ENCODE data around the gene DHTKD1.
"Not testable (repeated sequence)": the region's sequence is repeated elsewhere in the genome, so short reads cannot be mapped to it uniquely, and the experiment has no call there.

The DHTKD1 gene

DNA sequence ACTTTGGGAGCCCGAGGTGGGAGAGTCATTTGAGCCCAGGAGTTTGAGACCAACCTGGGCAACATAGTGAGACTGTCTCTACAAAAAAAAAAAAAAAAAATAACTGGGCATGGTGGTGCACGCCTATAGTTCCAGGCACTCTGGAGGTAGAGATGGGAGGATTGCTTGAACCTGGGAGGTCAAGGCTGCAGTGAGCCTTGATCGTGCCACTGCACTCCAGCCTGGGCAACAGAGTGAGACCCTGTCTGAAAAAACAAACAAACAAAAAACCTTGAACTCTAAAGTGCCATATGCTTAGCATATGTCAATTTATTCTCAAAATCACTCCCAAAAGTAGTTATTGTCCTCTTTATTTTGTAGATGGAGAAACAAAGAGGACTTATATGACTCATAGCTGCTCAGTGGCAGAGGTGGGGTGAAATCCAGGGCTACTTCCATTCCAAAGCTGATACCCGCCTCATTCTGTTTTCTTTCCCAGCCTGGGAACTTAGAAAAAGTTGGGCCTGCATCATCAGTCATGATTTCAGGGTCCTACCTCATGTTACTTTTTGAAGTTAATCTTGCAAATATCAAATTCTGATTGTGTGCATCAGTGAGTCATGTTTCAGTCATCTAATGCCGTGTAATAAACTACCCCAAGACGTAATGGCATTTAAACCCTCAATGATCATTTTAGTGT lies 13.3 kb downstream of the DHTKD1 start:
- no peak for DNase-seq (ENCODE audit: low spot score in 2 of 2)
- Histone ChIP-seq H3K4me3 (no peak overlapping the region), H3K4me1 (no peaks in the 10 kb centered on the region), H3K9me3 (no peaks in the 10 kb centered on the region), H3K27me3 (ENCODE audit: low read depth) (no peaks in the 10 kb centered on the region), H3K36me3 (replicated peaks) (peaks cover 47% of the 10 kb centered on the region)
- in situ Hi-C loops (cut with MboI; ENCODE audit: low sequenced_read_pairs) = no loop called here

DNA sequence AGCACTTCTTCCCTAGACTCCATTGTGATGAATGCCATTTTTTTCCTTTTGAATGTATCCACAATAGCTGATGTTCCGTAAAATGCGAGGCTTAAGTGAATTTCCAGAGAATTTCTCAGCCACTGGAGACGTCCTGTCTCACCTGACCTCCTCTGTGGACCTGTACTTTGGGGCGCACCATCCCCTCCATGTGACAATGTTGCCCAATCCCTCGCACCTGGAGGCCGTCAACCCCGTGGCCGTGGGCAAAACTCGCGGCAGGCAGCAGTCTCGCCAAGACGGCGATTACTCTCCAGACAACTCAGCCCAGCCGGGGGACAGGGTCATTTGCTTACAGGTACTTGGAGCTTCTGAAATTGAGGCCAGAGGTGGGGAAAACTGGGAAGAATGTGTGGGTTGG lies 20.2 kb downstream of the DHTKD1 start:
- DNase-seq (ENCODE audit: low spot score in 2 of 2) = no peak
- no peaks in the 10 kb centered on the region for H3K4me1 ChIP-seq
- H3K9me3 ChIP-seq = no peaks in the 10 kb centered on the region
- no peaks in the 10 kb centered on the region for H3K27me3 ChIP-seq (ENCODE audit: low read depth)
- in situ Hi-C loops (cut with MboI; ENCODE audit: low sequenced_read_pairs) = no loop called here
- H3K4me3 ChIP-seq = no peak overlapping the region
- peaks cover 90% of the 10 kb centered on the region for H3K36me3 ChIP-seq (replicated peaks)

DNA sequence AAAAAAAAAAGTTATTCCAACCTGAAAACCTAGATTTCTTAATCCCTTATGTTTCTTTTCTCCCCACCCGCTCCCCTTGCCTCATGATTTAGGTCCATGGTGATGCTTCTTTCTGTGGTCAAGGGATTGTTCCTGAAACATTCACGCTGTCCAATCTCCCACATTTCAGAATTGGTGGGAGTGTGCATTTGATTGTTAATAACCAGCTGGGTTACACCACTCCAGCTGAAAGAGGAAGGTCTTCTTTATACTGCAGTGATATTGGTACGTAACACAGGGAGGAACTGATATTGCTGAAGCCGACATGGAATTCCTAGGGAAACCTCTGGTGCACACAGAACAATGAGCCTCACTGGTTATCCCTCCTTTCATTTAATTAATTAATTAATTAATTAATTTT lies 22.7 kb downstream of the DHTKD1 start:
- Histone ChIP-seq H3K27me3 (ENCODE audit: low read depth) (no peaks in the 10 kb centered on the region), H3K36me3 (replicated peaks) (peaks cover 89% of the 10 kb centered on the region)
- in situ Hi-C loops (cut with MboI; ENCODE audit: low sequenced_read_pairs) = no loop called here

DNA sequence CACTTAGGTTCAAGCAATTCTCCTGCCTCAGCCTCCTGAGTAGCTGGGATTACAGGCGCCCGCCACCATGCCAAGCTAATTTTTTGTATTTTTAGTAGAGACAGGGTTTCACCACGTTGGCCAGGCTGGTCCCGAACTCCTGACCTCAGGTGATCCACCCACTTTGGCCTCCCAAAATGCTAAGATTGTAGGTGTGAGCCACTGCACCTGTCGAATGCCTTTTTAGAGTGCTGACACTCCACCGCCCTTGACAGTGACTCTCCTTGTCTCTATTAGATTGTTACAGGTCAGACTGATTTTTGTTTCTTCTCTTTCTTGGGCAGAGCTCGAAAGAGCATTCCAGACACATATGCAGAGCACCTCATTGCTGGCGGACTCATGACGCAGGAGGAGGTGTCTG lies 28.6 kb downstream of the DHTKD1 start:
- H3K4me3 ChIP-seq; in situ Hi-C loops (cut with MboI; ENCODE audit: low sequenced_read_pairs); H3K27me3 ChIP-seq (ENCODE audit: low read depth); H3K9me3 ChIP-seq; DNase-seq (ENCODE audit: low spot score in 2 of 2); H3K4me1 ChIP-seq: not testable (repeated sequence)
- peaks cover 73% of the 10 kb centered on the region for H3K36me3 ChIP-seq (replicated peaks)

More for the DNA sequence above, 22.7 kb downstream of the DHTKD1 start:
- no peaks in the 10 kb centered on the region for H3K4me1 ChIP-seq
- H3K4me3 ChIP-seq = no peak overlapping the region
- H3K9me3 ChIP-seq = no peaks in the 10 kb centered on the region
- DNase-seq (ENCODE audit: low spot score in 2 of 2) = no peak

DNA sequence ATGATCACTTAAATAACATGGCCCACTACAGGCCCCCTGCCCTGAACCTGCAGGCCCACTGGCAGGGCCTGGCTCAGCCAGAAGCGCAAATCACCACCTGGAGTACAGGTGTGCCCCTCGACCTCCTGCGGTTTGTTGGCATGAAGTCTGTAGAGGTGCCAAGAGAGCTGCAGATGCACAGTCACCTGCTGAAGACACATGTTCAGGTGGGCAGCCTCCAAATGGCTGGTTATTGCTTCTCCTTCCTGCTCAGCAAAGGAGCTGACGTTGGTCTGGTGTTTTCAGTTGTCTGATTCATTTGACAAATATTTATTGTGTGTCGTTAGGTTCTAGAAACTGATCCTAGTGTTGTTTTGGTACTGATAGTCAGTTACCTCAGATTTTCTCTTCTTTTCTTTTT lies 29.0 kb downstream of the DHTKD1 start:
- no peak for DNase-seq (ENCODE audit: low spot score in 2 of 2)
- H3K9me3 ChIP-seq = no peaks in the 10 kb centered on the region
- in situ Hi-C loops (cut with MboI; ENCODE audit: low sequenced_read_pairs) = no loop called here
- peaks cover 73% of the 10 kb centered on the region for H3K36me3 ChIP-seq (replicated peaks)
- H3K4me3 ChIP-seq = no peak overlapping the region
- H3K4me1 ChIP-seq = no peaks in the 10 kb centered on the region
- H3K27me3 ChIP-seq (ENCODE audit: low read depth) = no peaks in the 10 kb centered on the region

DNA sequence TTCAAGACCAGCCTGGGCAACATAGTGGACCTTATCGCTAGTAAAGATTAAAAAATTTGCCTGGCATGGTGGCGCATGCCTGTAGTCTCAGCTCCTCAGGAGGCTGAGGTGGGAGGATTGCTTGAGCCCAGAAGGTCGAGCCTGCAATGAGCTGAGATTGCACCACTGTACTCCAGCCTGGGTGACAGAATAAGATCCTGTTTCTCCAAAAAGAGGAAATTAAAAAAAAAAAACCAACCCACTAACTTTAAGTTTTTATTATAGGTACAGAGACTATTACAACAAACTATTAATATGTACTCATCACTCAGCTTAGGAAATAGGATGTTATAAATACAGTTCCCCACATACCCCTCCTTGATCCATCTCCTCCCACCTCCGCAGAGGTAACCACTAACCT lies 30.2 kb downstream of the DHTKD1 start:
- Histone ChIP-seq H3K4me3 (no peak overlapping the region), H3K27me3 (ENCODE audit: low read depth) (no peaks in the 10 kb centered on the region), H3K9me3 (no peaks in the 10 kb centered on the region), H3K36me3 (replicated peaks) (peaks cover 76% of the 10 kb centered on the region), H3K4me1 (no peaks in the 10 kb centered on the region)
- in situ Hi-C loops (cut with MboI; ENCODE audit: low sequenced_read_pairs) = no loop called here
- DNase-seq (ENCODE audit: low spot score in 2 of 2) = no peak

DNA sequence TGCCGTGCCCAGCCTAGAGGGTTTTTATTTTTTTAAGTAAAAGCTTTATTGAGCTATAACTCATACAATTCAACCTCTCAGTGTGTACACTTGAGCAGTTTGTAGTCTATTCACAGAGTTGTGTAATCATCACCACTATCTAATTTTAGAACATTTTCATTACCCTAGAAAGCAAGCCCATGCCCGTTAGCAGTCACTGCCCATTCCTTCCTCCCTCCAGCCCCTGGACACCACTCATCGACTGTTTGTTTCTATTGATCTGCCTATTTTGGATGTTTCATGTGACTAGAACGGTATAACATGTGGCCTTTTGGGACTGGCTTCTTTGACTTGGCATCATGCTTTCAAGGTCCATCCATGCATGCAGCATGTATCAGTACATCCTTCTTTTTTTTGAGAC lies 35.0 kb downstream of the DHTKD1 start:
- Histone ChIP-seq H3K36me3 (replicated peaks) (peaks cover 83% of the 10 kb centered on the region), H3K4me3 (no peak overlapping the region), H3K9me3 (no peaks in the 10 kb centered on the region), H3K27me3 (ENCODE audit: low read depth) (no peaks in the 10 kb centered on the region), H3K4me1 (no peaks in the 10 kb centered on the region)
- in situ Hi-C loops (cut with MboI; ENCODE audit: low sequenced_read_pairs) = no loop called here
- no peak for DNase-seq (ENCODE audit: low spot score in 2 of 2)

DNA sequence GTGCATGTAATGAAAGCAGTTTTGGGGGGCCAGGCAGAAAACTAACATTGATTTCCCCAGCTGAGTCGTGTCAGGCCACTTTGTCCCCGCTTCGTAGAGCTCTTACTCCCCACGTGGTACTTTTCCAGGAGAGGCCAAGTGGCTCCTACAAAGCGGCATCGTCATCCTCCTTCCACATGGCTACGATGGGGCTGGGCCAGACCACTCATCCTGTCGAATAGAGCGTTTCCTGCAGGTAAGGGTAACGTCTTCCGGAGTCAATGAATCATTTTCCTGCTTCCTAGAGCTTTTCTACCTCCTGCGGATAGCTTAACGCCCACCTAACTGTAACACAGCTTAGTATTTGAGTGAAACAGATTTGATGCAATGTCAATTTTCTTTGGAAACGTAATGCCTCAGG lies 39.0 kb downstream of the DHTKD1 start:
- Histone ChIP-seq H3K4me1 (no peaks in the 10 kb centered on the region), H3K4me3 (no peak overlapping the region), H3K9me3 (no peaks in the 10 kb centered on the region), H3K36me3 (replicated peaks) (peaks cover 86% of the 10 kb centered on the region), H3K27me3 (ENCODE audit: low read depth) (no peaks in the 10 kb centered on the region)
- in situ Hi-C loops (cut with MboI; ENCODE audit: low sequenced_read_pairs) = no loop called here
- no peak for DNase-seq (ENCODE audit: low spot score in 2 of 2)

DNA sequence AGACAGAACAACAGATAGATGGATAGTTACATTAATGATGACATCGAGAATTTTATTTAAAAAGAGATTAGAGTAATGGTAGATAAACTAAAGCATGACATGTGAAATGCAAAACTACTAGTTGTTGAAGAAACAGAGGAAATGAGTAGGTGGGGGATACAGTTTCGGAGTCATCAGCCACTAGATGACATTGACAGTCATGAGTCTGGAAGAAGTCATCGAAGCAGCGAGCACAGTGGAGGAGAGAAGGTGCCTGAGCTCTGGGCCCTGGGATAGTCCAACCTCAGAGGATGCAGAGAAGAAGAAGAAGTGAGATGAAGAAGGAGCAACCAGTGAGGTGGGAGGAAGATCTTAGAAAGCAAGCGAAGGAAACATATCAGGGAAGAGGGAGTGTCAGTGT lies 40.5 kb downstream of the DHTKD1 start:
- no peak for DNase-seq (ENCODE audit: low spot score in 2 of 2)
- Histone ChIP-seq H3K4me1 (no peaks in the 10 kb centered on the region), H3K4me3 (no peak overlapping the region), H3K36me3 (replicated peaks) (peaks cover 85% of the 10 kb centered on the region), H3K27me3 (ENCODE audit: low read depth) (no peaks in the 10 kb centered on the region), H3K9me3 (no peaks in the 10 kb centered on the region)
- in situ Hi-C loops (cut with MboI; ENCODE audit: low sequenced_read_pairs) = no loop called here

DNA sequence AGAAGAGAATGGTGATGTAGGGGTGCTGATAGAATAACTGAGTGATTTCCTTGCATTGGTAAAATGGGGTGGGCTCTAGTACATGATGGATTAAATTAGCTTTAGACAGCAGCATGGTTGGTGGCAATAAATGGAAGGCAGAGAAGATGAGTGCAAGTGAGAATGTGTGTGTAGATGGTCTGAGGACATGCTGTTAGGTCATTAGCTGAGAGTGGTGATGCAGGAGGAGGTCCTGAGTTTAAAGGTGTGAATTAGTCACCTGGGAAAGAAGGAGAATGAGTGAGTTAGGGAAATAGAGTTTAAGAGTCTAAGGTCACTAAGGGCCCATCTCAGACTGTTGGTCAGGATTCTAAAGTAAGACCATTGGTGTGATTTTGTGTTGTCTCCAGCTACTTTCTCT lies 42.8 kb downstream of the DHTKD1 start:
- peaks cover 74% of the 10 kb centered on the region for H3K36me3 ChIP-seq (replicated peaks)
- no peak overlapping the region for H3K4me3 ChIP-seq
- no peaks in the 10 kb centered on the region for H3K27me3 ChIP-seq (ENCODE audit: low read depth)
- H3K9me3 ChIP-seq = no peaks in the 10 kb centered on the region
- in situ Hi-C loops (cut with MboI; ENCODE audit: low sequenced_read_pairs) = no loop called here
- H3K4me1 ChIP-seq = no peaks in the 10 kb centered on the region
- DNase-seq (ENCODE audit: low spot score in 2 of 2) = no peak

DNA sequence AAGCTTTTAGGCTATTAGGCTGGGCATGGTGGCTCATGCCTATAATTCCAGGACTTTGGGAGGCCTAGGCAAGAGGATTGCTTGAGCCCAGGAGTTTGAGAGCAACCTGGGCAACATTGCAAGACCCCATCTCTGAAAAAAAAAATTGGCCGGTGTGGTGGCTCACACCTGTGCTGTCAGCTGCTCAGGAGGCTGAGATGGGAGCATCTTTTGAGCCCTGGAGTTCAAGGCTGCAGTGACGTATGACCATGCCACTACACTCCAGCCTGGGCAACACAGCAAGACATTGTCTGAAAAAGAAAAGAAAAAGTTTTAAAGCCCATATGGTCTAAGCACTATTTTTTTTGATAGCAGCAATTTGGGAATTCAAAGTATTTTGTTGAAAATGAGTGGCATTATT lies 44.9 kb downstream of the DHTKD1 start:
- in situ Hi-C loops (cut with MboI; ENCODE audit: low sequenced_read_pairs) = no loop called here
- Histone ChIP-seq H3K27me3 (ENCODE audit: low read depth) (no peaks in the 10 kb centered on the region), H3K4me1 (no peaks in the 10 kb centered on the region), H3K4me3 (no peak overlapping the region), H3K9me3 (no peaks in the 10 kb centered on the region), H3K36me3 (replicated peaks) (peaks cover 64% of the 10 kb centered on the region)
- no peak for DNase-seq (ENCODE audit: low spot score in 2 of 2)

DNA sequence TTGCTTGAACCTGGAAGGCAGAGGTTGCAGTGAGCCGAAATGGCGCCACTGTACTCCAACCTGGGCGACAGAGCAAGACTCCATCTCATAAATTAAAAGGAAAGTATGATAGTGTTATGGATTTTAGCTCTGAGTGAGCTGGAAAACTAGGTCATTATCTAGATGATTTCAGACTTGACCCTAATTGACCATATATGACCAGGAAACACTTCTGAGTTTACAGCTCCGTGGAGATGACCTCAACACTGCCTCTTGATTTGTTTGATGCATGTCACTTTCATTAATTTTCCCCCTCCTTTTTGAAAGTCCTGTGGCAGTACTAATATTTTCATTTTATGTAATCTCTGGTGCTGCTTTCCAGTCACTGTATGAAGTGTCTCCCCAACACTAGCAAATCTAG lies 52.9 kb downstream of the DHTKD1 start:
- peaks cover 43% of the 10 kb centered on the region for H3K36me3 ChIP-seq (replicated peaks)
- no peaks in the 10 kb centered on the region for H3K4me1 ChIP-seq
- H3K4me3 ChIP-seq = no peak overlapping the region
- H3K27me3 ChIP-seq (ENCODE audit: low read depth) = no peaks in the 10 kb centered on the region
- in situ Hi-C loops (cut with MboI; ENCODE audit: low sequenced_read_pairs) = no loop called here
- no peaks in the 10 kb centered on the region for H3K9me3 ChIP-seq
- no peak for DNase-seq (ENCODE audit: low spot score in 2 of 2)

DNA sequence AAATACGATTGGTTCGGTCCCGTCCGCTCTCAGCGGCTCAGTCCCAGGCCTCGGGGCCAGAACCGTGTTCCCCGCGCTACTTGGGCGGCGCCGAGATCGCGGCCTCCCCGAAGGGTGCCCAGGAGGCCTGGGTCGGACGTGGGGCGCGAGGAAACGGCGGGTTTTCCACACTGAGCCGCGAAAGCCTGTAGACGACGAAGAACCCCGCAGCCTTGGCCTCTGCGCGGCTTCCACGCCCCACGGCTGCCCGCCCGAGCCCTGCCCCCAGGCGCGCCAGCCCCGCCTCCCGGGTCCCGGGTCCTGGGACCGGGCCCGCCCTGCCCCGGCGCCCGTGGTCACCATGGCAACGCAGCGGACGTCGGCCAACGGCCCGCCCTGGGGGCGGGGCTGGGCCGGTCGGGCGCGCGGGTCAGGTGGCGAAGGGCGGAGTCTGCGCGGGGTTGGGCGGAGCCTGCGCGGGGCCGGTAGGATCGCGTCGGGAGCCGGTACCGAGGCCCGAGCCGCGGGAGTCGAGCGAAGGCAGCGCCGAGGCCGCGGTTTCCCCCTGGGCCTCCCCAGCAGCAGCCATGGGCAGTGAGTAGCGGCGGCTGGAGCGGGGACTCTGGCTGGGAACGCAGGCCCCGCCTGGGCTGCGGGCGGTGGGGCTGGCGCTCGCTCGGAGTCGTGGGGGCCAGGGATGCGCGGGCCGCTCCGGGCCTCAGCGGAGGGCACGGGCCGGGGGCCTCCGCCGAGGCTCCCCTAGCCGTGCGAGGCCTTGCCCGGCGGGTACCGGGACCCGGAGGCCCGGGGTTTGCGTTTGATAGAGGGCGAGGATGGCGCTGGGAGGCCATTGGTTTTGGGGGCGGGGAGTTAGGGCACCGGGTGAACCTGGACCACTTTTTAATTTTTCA lies 60.7 kb downstream of the DHTKD1 start, which contains the start of gene SEC61A2:
SEC61A2 (plus strand) TSS at position 456 of the 890 bp plus-strand sequence; CDS start at position 567, 111 bp downstream.
- no peaks in the 10 kb centered on the region; the same call in 1 of the 2 replicates for H3K36me3 ChIP-seq (replicated peaks)
- DNase-seq (ENCODE audit: low spot score in 2 of 2) = peak; percentile 83 to 97
- in situ Hi-C loops (cut with MboI; ENCODE audit: low sequenced_read_pairs) = no loop called here
- peak within 1 kb of the TSS; percentile 60 for H3K4me3 ChIP-seq
- H3K4me1 ChIP-seq = peaks cover 3% of the 10 kb centered on the region; the same call in 1 of the 2 replicates
- no peaks in the 10 kb centered on the region for H3K27me3 ChIP-seq (ENCODE audit: low read depth)
- H3K9me3 ChIP-seq = no peaks in the 10 kb centered on the region

DNA sequence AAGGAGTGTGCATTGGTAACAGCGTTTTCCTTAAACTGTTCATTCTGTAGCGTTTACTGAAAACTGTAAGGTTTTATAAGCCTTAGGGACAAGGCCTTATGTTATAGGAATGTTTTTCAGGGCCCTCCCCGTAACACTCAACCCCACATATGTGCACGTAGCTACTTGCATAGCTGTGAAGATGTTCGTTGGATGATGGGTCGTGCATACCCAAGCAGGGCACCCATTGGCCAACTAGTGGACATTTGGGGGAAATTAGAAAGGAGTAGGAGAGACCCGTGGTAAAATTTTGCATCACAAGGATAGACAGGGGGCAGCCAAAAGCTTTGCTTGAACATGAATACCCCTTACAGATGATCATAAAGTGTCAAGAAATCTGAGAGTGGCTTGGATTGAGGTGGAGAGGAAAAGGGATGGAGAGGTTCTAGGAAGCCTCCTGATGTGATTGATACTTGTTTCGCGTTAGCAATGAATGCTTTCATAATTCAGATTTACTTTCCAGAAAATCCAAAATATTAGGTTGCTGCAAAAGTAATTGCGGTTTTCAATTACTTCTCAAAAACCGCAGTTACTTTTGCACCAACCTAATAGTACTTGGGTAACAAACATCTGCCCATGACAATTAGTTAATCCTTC lies 61.6 kb downstream of the DHTKD1 start:
- peak; percentile 75 to 83 for DNase-seq (ENCODE audit: low spot score in 2 of 2)
- no peaks in the 10 kb centered on the region for H3K27me3 ChIP-seq (ENCODE audit: low read depth)
- H3K4me3 ChIP-seq = peak overlapping the region; percentile 60
- H3K36me3 ChIP-seq (replicated peaks) = no peaks in the 10 kb centered on the region; the same call in 1 of the 2 replicates
- in situ Hi-C loops (cut with MboI; ENCODE audit: low sequenced_read_pairs) = no loop called here
- H3K4me1 ChIP-seq = peaks cover 3% of the 10 kb centered on the region; the same call in 1 of the 2 replicates
- H3K9me3 ChIP-seq = no peaks in the 10 kb centered on the region
